Loucy (cell line): ENCODE measurements around the gene TTC9B.
"Not testable (repeated sequence)": the region's sequence is repeated elsewhere in the genome, so short reads cannot be mapped to it uniquely, and the experiment has no call there.

Experiments
- CTCF ChIP-seq: fragments of 200-600 bp; sonication (generic); conservative IDR thresholded peaks from 2 replicates; pipeline ENCODE4 v1.5.1; 2014; ENCODE audit warnings: mild to moderate bottlenecking, antibody characterized with exemption, low read length
- EZH2phosphoT487 ChIP-seq: fragments of 200-600 bp; IDR thresholded peaks from 2 replicates; pipeline ENCODE4 v1.6.1; 2018; ENCODE audit warnings: antibody characterized with exemption, mild to moderate bottlenecking, moderate library complexity, borderline replicate concordance

- TF ChIP-seq CTCF, EZH2phosphoT487: not testable (repeated sequence)
Measured at GRCh38 chr19:40171293-40171692, 46.9 kb downstream of the TTC9B start.
